Measurements from ENCODE around the gene SWAP70.

- no peak for TF ChIP-seq CTCF (IDR thresholded peaks at IDR 0.05; ENCODE audit: insufficient read depth, low read length, poor library complexity, severe bottlenecking)
- no peak for TF ChIP-seq EZH2phosphoT487 (conservative IDR thresholded peaks at IDR 0.05; ENCODE audit: low read length)
These were observed 14.7 kb downstream of the SWAP70 start for GRCh38 chr11:9678576-9678975.
